ENCODE measurements around the gene LCN15.
"Not testable (repeated sequence)": the region's sequence is repeated elsewhere in the genome, so short reads cannot be mapped to it uniquely, and the experiment has no call there.

Gene LCN15

GRCh38 chr9:136762915-136763648 lies 1.2 kb downstream of the LCN15 start:
- H3K4me3 ChIP-seq (ENCODE audit: control insufficient read depth, low read depth, low read length), result no peak overlapping the region
- DNase-seq (ENCODE audit: low read depth), result peak; percentile 17
- TF ChIP-seq CTCF (conservative IDR thresholded peaks at IDR 0.05; ENCODE audit: control insufficient read depth, insufficient read depth, low read depth, low read length), result no peak

- no peak for TF ChIP-seq CTCF (conservative IDR thresholded peaks at IDR 0.05; ENCODE audit: control insufficient read depth, insufficient read depth, low read depth, low read length)
- DNase-seq (ENCODE audit: low read depth), result no peak
- no peak overlapping the region for H3K4me3 ChIP-seq (ENCODE audit: control insufficient read depth, low read depth, low read length)
Measured at GRCh38 chr9:136762221-136762691, 2.1 kb downstream of the LCN15 start.

GRCh38 chr9:136761545-136761981 lies 2.8 kb downstream of the LCN15 start:
- no peak for DNase-seq (ENCODE audit: low read depth)
- TF ChIP-seq CTCF (conservative IDR thresholded peaks at IDR 0.05; ENCODE audit: control insufficient read depth, insufficient read depth, low read depth, low read length), result no peak
- H3K4me3 ChIP-seq (ENCODE audit: control insufficient read depth, low read depth, low read length), result no peak overlapping the region

- peak; percentile 69 for TF ChIP-seq CTCF (conservative IDR thresholded peaks at IDR 0.05; ENCODE audit: control insufficient read depth, insufficient read depth, low read depth, low read length)
- not testable (repeated sequence) for H3K4me3 ChIP-seq (ENCODE audit: control insufficient read depth, low read depth, low read length)
- DNase-seq (ENCODE audit: low read depth), result peak; percentile 58
Measured at GRCh38 chr9:136760834-136761544, 3.3 kb downstream of the LCN15 start.

GRCh38 chr9:136760424-136760823 lies 3.9 kb downstream of the LCN15 start:
- DNase-seq (ENCODE audit: low read depth), result no peak
- H3K4me3 ChIP-seq (ENCODE audit: control insufficient read depth, low read depth, low read length), result no peak overlapping the region
- no peak for TF ChIP-seq CTCF (conservative IDR thresholded peaks at IDR 0.05; ENCODE audit: control insufficient read depth, insufficient read depth, low read depth, low read length)

GRCh38 chr9:136759436-136760325 lies 4.6 kb downstream of the LCN15 start:
- H3K4me3 ChIP-seq (ENCODE audit: control insufficient read depth, low read depth, low read length), result no peak overlapping the region
- TF ChIP-seq CTCF (conservative IDR thresholded peaks at IDR 0.05; ENCODE audit: control insufficient read depth, insufficient read depth, low read depth, low read length), result no peak
- DNase-seq (ENCODE audit: low read depth), result no peak

All from fibroblast of mammary gland (primary cell).